Measurements from ENCODE around the gene CACNA1S. TPM values are rescaled to one million over a fixed set of nuclear protein-coding genes. Genes with fewer than 3 reads are reported as not detected.
A peak's percentile ranks its signal among the peaks of the same experiment; 100 is the strongest.

Gene CACNA1S
- total and polyA plus RNA-seq, 2 of the 4 experiments (the other 2 are of a cell fraction), result not detected

DNA sequence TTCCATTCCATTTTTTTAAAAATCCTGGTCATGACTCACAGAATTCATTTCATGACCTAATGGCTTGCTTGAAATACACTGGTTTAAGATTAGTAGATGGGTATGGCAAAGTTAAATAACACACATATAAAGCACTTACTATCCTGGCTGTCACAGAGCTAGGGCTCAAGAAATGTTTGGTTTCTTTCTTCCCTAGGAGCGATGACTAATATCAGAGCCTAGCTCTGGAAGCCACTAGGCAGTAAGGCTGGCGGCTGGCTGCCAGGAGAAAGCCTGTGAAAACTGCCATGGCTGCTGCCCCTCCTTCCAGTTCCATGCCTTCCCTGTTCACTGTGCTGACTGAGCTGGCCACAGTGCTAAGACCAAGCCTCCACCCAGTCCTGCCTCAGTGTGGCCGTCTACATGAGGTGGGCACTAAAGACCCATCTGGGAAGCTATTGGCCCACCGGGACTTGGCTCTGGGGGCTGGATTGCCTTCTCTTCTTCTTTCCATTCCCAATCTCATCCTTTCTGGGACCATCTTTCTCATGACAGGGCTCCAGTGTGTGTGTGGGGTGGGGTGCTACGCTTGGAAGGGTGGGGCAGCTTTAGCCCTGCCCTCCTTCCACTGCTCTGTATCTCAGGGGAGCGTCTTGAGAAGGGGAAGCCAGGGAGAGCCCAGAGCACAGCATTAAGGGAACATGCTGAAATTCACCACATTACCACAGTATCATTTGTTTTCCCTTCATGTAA is 25.5 kb upstream of the CACNA1S start:
- dilution Hi-C loops (cut with HindIII; ENCODE audit: low sequenced_read_pairs, unreplicated experiment) (no loop called here), intact Hi-C loops (cut with micrococcal nuclease) (loop anchor here (1.0 kb wide), 1 partner anchor 17 kb away; the partner anchor contains the start of gene TMEM9), in situ Hi-C loops (cut with MboI; ENCODE audit: low sequenced_read_pairs) (no loop called here)
- Histone ChIP-seq H4K20me1 (ENCODE audit: insufficient read depth, low read length) (peaks cover 30% of the 10 kb centered on the region), H4K5ac (ENCODE audit: low read depth, low read length) (no peak overlapping the region), H3K23ac (ENCODE audit: low read depth, low read length) (no peak overlapping the region), H3K27ac (ENCODE audit: insufficient read depth, low read length) (peak overlapping the region; percentile 38), H3K27me3 (ENCODE audit: control insufficient read depth, insufficient read depth, low read length) (no peaks in the 10 kb centered on the region), H2BK120ac (ENCODE audit: low read depth, low read length) (no peak overlapping the region), H3K9me3 (ENCODE audit: control insufficient read depth, insufficient read depth, low read length) (no peaks in the 10 kb centered on the region), H3K18ac (ENCODE audit: low read depth, low read length) (no peak overlapping the region), H3K4ac (ENCODE audit: low read depth, low read length) (peak overlapping the region; percentile 31; the same call in 1 of the 2 replicates), H2AK5ac (ENCODE audit: low read depth, low read length) (no peak overlapping the region), H2BK20ac (ENCODE audit: low read depth, low read length) (no peak overlapping the region), H3K4me1 (ENCODE audit: control insufficient read depth, insufficient read depth, low read length) (peaks cover 13% of the 10 kb centered on the region), H3K9ac (ENCODE audit: low read depth, low read length) (no peak overlapping the region), H4K8ac (ENCODE audit: low read depth in 2 of 2, low read length in 2 of 2) (no peak overlapping the region), H3K14ac (replicated peaks; ENCODE audit: low read depth, low read length) (no peak overlapping the region), H2BK15ac (ENCODE audit: low read depth, low read length) (no peak overlapping the region), H3K9me1 (ENCODE audit: insufficient read depth, low read length) (peaks cover 22% of the 10 kb centered on the region), H4K91ac (ENCODE audit: insufficient read depth, low read depth, low read length) (peak overlapping the region; percentile 17; the same call in 1 of the 2 replicates), H2AK9ac (replicated peaks; ENCODE audit: low read depth, low read length, poor library complexity) (peak overlapping the region; percentile 7), H2BK5ac (ENCODE audit: low read depth, low read length, poor library complexity, severe bottlenecking) (no peak overlapping the region), H3K56ac (ENCODE audit: extremely low read depth, insufficient read depth, low read length) (no peak overlapping the region), H3K4me2 (ENCODE audit: low read depth, low read length) (no peak overlapping the region), H2AFZ (replicated peaks; ENCODE audit: low read length, poor library complexity) (peak overlapping the region; percentile 7), H3K36me3 (ENCODE audit: control insufficient read depth, insufficient read depth, low read length) (peaks cover 48% of the 10 kb centered on the region), H3K79me1 (ENCODE audit: low read depth in 1 of 2, low read length in 2 of 2) (peaks cover 0 to 18% of the 10 kb centered on the region in 2 experiments; a peak in 2 of 4 replicates), H3K4me3 (ENCODE audit: insufficient read depth, low read depth, low read length) (no peak overlapping the region)
- CTCF ChIA-PET, result no interaction called here
- POLR2A ChIA-PET (ENCODE audit: unreplicated experiment), result no interaction called here
- DNase-seq (peak; percentile 97), ATAC-seq (ENCODE audit: low read depth) (peak; percentile 94)
- no TSS peak for BruUV-seq (replicated peaks)
- WGBS, 2 experiments (ENCODE audit: extremely low coverage in 2 of 2, insufficient read length in 1 of 2), result no CpG with 5 or more reads among the region's 6 CpGs
- peak; percentile 65; the same call in 1 of the 2 replicates for TF ChIP-seq MXI1 (IDR thresholded peaks at IDR 0.05; ENCODE audit: borderline replicate concordance, low read depth, low read length)
- TF ChIP-seq CHD1 (IDR thresholded peaks at IDR 0.05; ENCODE audit: low read depth, low read length), result no peak
- TF ChIP-seq POLR2A (IDR thresholded peaks at IDR 0.05; ENCODE audit: low read depth, low read length), result no peak
- TF ChIP-seq BHLHE40 (IDR thresholded peaks at IDR 0.05; ENCODE audit: low read depth, low read length), result no peak
- TF ChIP-seq, protein P1, sequence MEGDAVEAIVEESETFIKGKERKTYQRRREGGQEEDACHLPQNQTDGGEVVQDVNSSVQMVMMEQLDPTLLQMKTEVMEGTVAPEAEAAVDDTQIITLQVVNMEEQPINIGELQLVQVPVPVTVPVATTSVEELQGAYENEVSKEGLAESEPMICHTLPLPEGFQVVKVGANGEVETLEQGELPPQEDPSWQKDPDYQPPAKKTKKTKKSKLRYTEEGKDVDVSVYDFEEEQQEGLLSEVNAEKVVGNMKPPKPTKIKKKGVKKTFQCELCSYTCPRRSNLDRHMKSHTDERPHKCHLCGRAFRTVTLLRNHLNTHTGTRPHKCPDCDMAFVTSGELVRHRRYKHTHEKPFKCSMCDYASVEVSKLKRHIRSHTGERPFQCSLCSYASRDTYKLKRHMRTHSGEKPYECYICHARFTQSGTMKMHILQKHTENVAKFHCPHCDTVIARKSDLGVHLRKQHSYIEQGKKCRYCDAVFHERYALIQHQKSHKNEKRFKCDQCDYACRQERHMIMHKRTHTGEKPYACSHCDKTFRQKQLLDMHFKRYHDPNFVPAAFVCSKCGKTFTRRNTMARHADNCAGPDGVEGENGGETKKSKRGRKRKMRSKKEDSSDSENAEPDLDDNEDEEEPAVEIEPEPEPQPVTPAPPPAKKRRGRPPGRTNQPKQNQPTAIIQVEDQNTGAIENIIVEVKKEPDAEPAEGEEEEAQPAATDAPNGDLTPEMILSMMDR (conservative IDR thresholded peaks at IDR 0.05; ENCODE audit: low read depth, low read length), result no peak
- TF ChIP-seq RCOR1 (IDR thresholded peaks at IDR 0.05; ENCODE audit: insufficient replicate concordance, low read length), result no peak
- peak; percentile 8; the same call in 1 of the 2 replicates for TF ChIP-seq RAD21 (IDR thresholded peaks at IDR 0.05; ENCODE audit: low read length)
- no peak for TF ChIP-seq NFE2L2 (IDR thresholded peaks at IDR 0.05; ENCODE audit: low read depth, low read length)
- TF ChIP-seq, protein P2, sequence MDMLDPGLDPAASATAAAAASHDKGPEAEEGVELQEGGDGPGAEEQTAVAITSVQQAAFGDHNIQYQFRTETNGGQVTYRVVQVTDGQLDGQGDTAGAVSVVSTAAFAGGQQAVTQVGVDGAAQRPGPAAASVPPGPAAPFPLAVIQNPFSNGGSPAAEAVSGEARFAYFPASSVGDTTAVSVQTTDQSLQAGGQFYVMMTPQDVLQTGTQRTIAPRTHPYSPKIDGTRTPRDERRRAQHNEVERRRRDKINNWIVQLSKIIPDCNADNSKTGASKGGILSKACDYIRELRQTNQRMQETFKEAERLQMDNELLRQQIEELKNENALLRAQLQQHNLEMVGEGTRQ (IDR thresholded peaks at IDR 0.05; ENCODE audit: low read depth, low read length), result no peak
- TF ChIP-seq MAZ (IDR thresholded peaks at IDR 0.05; ENCODE audit: borderline replicate concordance, low read depth, low read length), result no peak
- no peak for TF ChIP-seq RFX5 (IDR thresholded peaks at IDR 0.05; ENCODE audit: low read depth, low read length)
- 0 out of 2 replicates have a peak, but pooled peaks have one; percentile 7 for TF ChIP-seq CEBPB (IDR thresholded peaks at IDR 0.05; ENCODE audit: low read depth, low read length)
- no peak for TF ChIP-seq MAFK (IDR thresholded peaks at IDR 0.05; ENCODE audit: low read depth, low read length)
- TF ChIP-seq SMC3 (IDR thresholded peaks at IDR 0.05; ENCODE audit: low read depth, low read length), result no peak
- peak; percentile 50; the same call in 1 of the 2 replicates for TF ChIP-seq FOS (IDR thresholded peaks at IDR 0.05; ENCODE audit: low read depth, low read length)

Measured in IMR-90 (cell line).